Measurements from ENCODE around the gene TOM1L2. TPM values are rescaled to one million over a fixed set of nuclear protein-coding genes. Genes with fewer than 3 reads are reported as not detected.

The TOM1L2 gene
- total and polyA plus RNA-seq, 11 donors, result 122 to 345 (median 247) TPM

DNA sequence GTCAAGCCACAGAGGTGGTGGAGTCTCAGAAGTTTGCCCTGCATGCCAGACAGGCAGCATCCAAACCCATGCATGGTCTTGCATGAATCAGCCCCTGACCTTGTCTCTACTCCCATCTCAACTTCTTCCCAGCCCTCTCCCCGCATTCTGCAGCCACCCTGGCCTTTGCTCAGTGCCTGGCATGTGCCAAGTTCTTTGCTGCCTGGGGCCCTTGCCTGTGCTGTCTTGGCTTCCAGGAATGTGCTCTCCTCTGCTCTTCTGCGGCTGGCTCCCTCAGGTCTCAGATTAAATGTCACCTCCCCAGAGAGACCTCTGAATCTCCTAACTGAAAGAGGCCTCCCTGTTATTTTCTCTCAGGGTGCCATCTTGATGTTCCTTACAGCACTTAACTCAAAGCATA is 18.1 kb upstream of the TOM1L2 start:
- Histone ChIP-seq H3K27ac (no peak overlapping the region), H3K27me3 (no peaks in the 10 kb centered on the region), H3K4me3 (no peak overlapping the region), H3K36me3 (peaks cover 0 to 14% (median 0%) of the 10 kb centered on the region in 9 donors), H3K9me3 (no peaks in the 10 kb centered on the region), H3K4me1 (peaks cover 0 to 5% (median 0%) of the 10 kb centered on the region in 12 donors)
- TF ChIP-seq, protein P1, sequence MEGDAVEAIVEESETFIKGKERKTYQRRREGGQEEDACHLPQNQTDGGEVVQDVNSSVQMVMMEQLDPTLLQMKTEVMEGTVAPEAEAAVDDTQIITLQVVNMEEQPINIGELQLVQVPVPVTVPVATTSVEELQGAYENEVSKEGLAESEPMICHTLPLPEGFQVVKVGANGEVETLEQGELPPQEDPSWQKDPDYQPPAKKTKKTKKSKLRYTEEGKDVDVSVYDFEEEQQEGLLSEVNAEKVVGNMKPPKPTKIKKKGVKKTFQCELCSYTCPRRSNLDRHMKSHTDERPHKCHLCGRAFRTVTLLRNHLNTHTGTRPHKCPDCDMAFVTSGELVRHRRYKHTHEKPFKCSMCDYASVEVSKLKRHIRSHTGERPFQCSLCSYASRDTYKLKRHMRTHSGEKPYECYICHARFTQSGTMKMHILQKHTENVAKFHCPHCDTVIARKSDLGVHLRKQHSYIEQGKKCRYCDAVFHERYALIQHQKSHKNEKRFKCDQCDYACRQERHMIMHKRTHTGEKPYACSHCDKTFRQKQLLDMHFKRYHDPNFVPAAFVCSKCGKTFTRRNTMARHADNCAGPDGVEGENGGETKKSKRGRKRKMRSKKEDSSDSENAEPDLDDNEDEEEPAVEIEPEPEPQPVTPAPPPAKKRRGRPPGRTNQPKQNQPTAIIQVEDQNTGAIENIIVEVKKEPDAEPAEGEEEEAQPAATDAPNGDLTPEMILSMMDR (IDR thresholded peaks at IDR 0.05), result no peak
- DNase-seq (no peak), ATAC-seq (no peak)
- intact Hi-C loops (cut with DNase I), result loop anchor here in 4 of 10 donors (5.0 kb wide), 3 partner anchors 37 to 47 kb away; partner anchors contain the start of genes ATPAF2 (in 1 of the 4) and GID4 (in 1 of the 4)
- 80 to 91% (median 85%) methylated on average over 2 of the region's 2 CpGs for WGBS, 4 donors

DNA sequence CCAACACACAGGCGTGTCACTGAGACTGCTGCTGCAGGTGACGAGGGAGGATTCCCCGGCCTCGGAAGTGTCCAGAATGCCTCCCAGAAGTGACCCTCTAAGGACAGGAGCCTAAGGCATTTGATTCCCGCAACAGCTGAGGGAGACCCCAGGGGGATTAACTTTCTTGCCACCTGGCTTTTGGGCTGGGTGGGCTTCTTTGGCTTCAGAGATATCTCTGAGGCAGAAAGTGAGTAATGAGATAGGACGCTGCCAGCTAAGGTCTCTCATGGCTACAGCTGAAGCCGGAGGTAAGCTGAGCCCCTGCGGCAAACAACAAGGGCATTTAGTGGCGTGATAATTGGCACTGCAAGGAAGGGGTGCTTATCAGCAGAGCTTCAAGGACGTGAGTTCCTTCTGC is 17.4 kb upstream of the TOM1L2 start:
- H3K9me3 ChIP-seq, result no peaks in the 10 kb centered on the region
- no peak overlapping the region for H3K4me3 ChIP-seq
- no peak for TF ChIP-seq POLR2A (IDR thresholded peaks at IDR 0.05)
- TF ChIP-seq, protein P1 (IDR thresholded peaks at IDR 0.05), result no peak
- H3K36me3 ChIP-seq, result peaks cover 0 to 14% (median 0%) of the 10 kb centered on the region in 9 donors
- H3K4me1 ChIP-seq, result peaks cover 0 to 4% (median 0%) of the 10 kb centered on the region in 12 donors
- WGBS, 4 donors, result 85 to 91% (median 91%) methylated on average over 10 of the region's 10 CpGs
- H3K27me3 ChIP-seq, result no peaks in the 10 kb centered on the region
- no peak overlapping the region for H3K27ac ChIP-seq
- intact Hi-C loops (cut with DNase I), result loop anchor here in 4 of 10 donors (5.0 kb wide), 3 partner anchors 38 to 48 kb away; partner anchors contain the start of genes ATPAF2 (in 1 of the 4) and GID4 (in 1 of the 4)
- ATAC-seq (no peak), DNase-seq (no peak)

DNA sequence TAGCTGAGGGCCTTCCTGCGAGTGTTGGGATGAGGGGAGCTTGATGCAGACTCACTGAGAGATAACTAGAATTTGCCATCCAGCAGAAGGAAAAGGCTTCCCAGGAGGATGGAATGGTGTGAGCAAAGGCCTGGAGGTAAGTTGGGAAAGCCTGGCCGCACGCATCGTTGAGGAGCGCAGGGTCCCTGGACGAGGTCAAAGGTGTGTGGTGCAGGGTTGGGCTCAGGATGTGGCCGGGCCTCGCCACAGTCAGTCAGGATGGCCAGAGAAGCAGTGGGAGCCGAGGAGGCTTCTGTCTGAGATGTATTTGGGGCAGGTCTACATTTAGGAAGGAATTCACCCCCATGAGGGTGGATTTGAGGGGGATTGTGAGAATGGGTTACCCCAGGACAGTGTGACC is 16.9 kb upstream of the TOM1L2 start:
- Histone ChIP-seq H3K36me3 (peaks cover 0 to 14% (median 0%) of the 10 kb centered on the region in 9 donors), H3K4me3 (no peak overlapping the region), H3K27me3 (no peaks in the 10 kb centered on the region), H3K27ac (no peak overlapping the region), H3K9me3 (no peaks in the 10 kb centered on the region), H3K4me1 (no peaks in the 10 kb centered on the region)
- WGBS, 4 donors, result 91 to 94% (median 93%) methylated on average over 9 of the region's 9 CpGs
- ATAC-seq (no peak), DNase-seq (no peak)
- TF ChIP-seq POLR2A (IDR thresholded peaks at IDR 0.05), result no peak
- TF ChIP-seq, protein P1 (IDR thresholded peaks at IDR 0.05), result no peak
- intact Hi-C loops (cut with DNase I), result no loop called here

DNA sequence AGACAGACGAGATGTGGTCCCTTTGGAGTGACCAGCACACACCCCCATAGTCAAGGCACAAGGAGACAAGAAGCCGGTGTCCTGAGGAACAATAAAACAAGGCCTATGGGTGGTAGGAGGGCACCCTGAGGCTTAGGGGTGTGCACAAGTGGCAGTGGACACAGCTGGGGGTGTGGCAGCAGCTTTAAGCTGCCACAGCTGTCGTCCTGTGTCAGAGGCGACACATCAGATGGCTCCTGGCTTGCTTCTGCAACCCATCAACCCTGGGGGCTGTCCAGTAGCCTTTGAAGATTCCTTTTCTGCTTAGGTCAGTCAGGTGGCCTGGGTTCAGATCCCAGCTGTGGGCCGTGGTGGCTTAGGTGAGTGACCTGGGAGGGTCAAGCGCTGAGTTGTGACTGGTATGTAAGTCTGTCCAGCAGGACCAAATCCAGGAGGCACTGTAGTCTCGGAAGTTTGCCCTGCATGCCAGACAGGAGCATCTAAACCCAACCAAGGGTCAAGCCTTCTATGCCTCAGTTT is 16.3 kb upstream of the TOM1L2 start:
- H3K9me3 ChIP-seq, result no peaks in the 10 kb centered on the region
- TF ChIP-seq, protein P1 (IDR thresholded peaks at IDR 0.05), result no peak
- no peak for TF ChIP-seq POLR2A (IDR thresholded peaks at IDR 0.05)
- no peaks in the 10 kb centered on the region for H3K4me1 ChIP-seq
- ATAC-seq (no peak), DNase-seq (no peak)
- no peak overlapping the region for H3K4me3 ChIP-seq
- no peaks in the 10 kb centered on the region for H3K27me3 ChIP-seq
- intact Hi-C loops (cut with DNase I), result no loop called here
- peaks cover 0 to 14% (median 0%) of the 10 kb centered on the region in 9 donors for H3K36me3 ChIP-seq
- WGBS, 4 donors, result 81 to 98% (median 90%) methylated on average over 6 to 7 of the region's 7 CpGs
- no peak overlapping the region for H3K27ac ChIP-seq

Measured in heart left ventricle (tissue), 16 donors.